Mesodermal cell (in vitro differentiated cells): Measurements from ENCODE around the gene MAP3K13.
"Not testable (repeated sequence)": the region's sequence is repeated elsewhere in the genome, so short reads cannot be mapped to it uniquely, and the experiment has no call there.

ENCODE experiments used
- H3K27ac ChIP-seq: 2 replicates; pipeline ENCODE4 v1.7.0; 2013; ENCODE audit warnings: mild to moderate bottlenecking, low read depth, low read length, moderate library complexity; ENCODE audit not compliant: severe bottlenecking
- H3K36me3 ChIP-seq: 2 replicates; pipeline ENCODE4 v1.7.1; 2013; ENCODE audit warnings: mild to moderate bottlenecking, low read length, moderate library complexity; ENCODE audit not compliant: control insufficient read depth, insufficient read depth
- H3K4me1 ChIP-seq: one replicate; pipeline ENCODE4 v1.7.1; 2013; ENCODE audit warnings: mild to moderate bottlenecking, low read length; ENCODE audit not compliant: insufficient read depth, control insufficient read depth, poor library complexity, severe bottlenecking
- H3K4me3 ChIP-seq: 2 replicates; pipeline ENCODE4 v1.7.0; 2013; ENCODE audit warnings: low read length, control low read depth, mild to moderate bottlenecking; ENCODE audit not compliant: insufficient read depth, poor library complexity, severe bottlenecking; ENCODE audit errors: extremely low read depth
- H3K9me3 ChIP-seq: 2 replicates; pipeline ENCODE4 v1.7.1; 2013; ENCODE audit warnings: mild to moderate bottlenecking, low read length, moderate library complexity; ENCODE audit not compliant: control insufficient read depth
- WGBS, 2 experiments: methylation state at CpG; one replicate each; pipeline ENCODE4 v1.1.5; 2013; ENCODE audit warnings: missing lambda C conversion rate in 2 of 2; ENCODE audit not compliant: insufficient coverage in 2 of 2; 5-methylcytosine and 5-hydroxymethylcytosine counted together

MAP3K13 gene

GRCh38 chr3:185460309-185460708 lies 97.4 kb downstream of the MAP3K13 start:
- H3K36me3 ChIP-seq, result no peaks in the 10 kb centered on the region
- H3K4me3 ChIP-seq, result no peak overlapping the region
- H3K9me3 ChIP-seq, result no peaks in the 10 kb centered on the region
- 67 to 74% methylated on average over 3 to 4 of the region's 5 CpGs for WGBS, 2 experiments
- no peak overlapping the region for H3K27ac ChIP-seq
- no peaks in the 10 kb centered on the region for H3K4me1 ChIP-seq

- no peak overlapping the region for H3K4me3 ChIP-seq
- no peaks in the 10 kb centered on the region for H3K9me3 ChIP-seq
- H3K27ac ChIP-seq, result no peak overlapping the region
- H3K4me1 ChIP-seq, result no peaks in the 10 kb centered on the region
- no peaks in the 10 kb centered on the region for H3K36me3 ChIP-seq
- 17 to 77% methylated on average over 1 to 3 of the region's 6 CpGs for WGBS, 2 experiments
Measured at GRCh38 chr3:185460719-185461350, 97.9 kb downstream of the MAP3K13 start.

DNA sequence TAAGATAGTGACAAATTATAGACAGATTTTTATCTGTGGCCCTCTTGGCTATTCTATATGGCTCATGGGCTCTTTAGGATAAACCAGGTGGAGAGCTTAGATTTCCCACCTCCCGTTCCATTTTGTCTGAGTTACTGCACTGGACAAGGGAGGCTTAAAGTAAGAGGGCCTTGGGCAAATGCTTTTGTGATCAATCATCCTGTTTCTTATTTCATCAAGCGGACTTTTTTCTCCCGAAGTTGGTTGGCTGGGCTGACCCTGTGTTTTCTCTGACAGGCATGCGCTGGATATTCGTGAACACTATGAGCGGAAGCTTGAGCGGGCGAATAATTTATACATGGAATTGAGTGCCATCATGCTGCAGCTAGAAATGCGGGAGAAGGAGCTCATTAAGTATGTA lies 102.5 kb downstream of the MAP3K13 start:
- no peaks in the 10 kb centered on the region for H3K4me1 ChIP-seq
- H3K36me3 ChIP-seq, result no peaks in the 10 kb centered on the region
- no peak overlapping the region for H3K4me3 ChIP-seq
- H3K9me3 ChIP-seq, result no peaks in the 10 kb centered on the region
- 95 to 96% methylated on average over 9 of the region's 9 CpGs for WGBS, 2 experiments
- no peak overlapping the region for H3K27ac ChIP-seq

DNA sequence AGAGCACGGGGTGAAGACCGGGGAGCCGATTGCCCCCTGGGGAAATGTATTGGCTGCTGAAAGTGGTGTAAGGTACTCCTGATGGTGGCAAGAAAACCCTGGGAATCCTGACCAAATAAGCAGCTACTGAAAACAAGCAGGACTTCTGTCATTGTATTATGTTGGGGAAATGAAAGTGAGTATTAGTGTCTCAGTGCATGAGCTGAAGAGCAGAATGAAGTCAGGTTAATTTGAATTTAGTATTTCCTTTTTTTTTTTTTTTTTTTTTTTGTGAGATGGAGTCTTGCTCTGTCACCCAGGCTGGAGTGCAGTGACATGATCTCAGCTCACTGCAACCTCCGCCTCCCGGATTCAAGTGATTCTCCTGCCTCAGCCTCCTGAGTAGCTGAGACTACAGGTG lies 103.2 kb downstream of the MAP3K13 start:
- H3K9me3 ChIP-seq, H3K4me1 ChIP-seq, H3K36me3 ChIP-seq, H3K4me3 ChIP-seq, H3K27ac ChIP-seq: not testable (repeated sequence)
- 89 to 97% methylated on average over 3 of the region's 5 CpGs for WGBS, 2 experiments

DNA sequence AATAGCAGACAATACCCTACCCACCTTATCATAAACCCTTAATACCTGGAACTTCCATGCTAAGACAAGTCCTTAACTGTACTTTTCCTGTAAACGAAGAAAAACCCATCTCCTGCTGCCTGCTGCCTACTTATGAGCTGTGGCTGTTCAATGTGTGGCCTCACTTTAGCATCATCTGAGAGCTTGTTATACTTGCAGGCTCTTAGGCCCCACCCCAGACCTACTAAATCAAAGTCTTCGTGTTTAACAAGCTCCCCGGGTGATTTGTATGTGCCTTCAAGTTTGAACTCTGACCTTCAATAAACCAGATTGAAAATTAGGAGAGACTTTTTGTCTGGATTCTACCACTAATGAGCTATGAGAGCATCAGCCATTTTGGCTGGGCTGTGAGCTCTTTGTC lies 106.6 kb downstream of the MAP3K13 start:
- no peaks in the 10 kb centered on the region for H3K9me3 ChIP-seq
- no peak overlapping the region for H3K27ac ChIP-seq
- no peak overlapping the region for H3K4me3 ChIP-seq
- no peaks in the 10 kb centered on the region for H3K36me3 ChIP-seq
- H3K4me1 ChIP-seq, result no peaks in the 10 kb centered on the region
- 93 to 95% methylated on average over 3 of the region's 3 CpGs for WGBS, 2 experiments

DNA sequence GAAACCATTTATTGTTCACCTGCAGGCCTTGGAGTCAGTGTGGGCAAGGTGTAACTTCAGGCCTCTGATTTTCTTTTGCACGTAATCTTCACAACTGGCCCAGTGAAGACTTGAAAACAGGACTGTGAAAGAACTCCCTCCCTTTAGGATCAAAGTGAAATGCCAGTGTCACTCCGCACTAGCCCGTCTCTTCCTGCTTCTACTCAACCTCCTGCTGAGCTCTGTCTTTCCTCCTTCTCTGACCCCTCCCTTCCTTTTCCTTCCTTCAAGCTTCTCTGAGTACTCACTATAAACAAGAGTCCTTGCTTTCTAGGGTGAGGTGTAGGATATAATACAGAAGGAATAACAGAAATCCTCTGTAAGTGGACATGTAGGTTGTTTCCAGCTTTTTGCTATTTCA lies 107.4 kb downstream of the MAP3K13 start:
- H3K36me3 ChIP-seq, result no peaks in the 10 kb centered on the region
- 32 to 38% methylated on average over 3 of the region's 3 CpGs for WGBS, 2 experiments
- H3K4me3 ChIP-seq, result no peak overlapping the region
- no peaks in the 10 kb centered on the region for H3K4me1 ChIP-seq
- H3K27ac ChIP-seq, result no peak overlapping the region
- H3K9me3 ChIP-seq, result no peaks in the 10 kb centered on the region

DNA sequence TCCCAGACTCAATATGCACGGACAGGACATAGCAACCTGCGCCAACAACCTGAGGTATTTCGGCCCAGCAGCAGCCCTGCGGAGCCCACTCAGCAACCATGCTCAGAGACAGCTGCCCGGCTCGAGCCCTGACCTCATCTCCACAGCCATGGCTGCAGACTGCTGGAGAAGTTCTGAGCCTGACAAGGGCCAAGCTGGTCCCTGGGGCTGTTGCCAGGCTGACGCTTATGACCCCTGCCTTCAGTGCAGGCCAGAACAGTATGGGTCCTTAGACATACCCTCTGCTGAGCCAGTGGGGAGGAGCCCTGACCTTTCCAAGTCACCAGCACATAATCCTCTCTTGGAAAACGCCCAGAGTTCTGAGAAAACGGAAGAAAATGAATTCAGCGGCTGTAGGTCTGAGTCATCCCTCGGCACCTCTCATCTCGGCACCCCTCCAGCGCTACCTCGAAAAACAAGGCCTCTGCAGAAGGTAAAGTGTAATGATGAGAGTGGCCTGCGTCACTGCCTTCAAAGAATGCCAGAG lies 110.4 kb downstream of the MAP3K13 start:
- no peaks in the 10 kb centered on the region for H3K36me3 ChIP-seq
- no peaks in the 10 kb centered on the region for H3K9me3 ChIP-seq
- H3K4me1 ChIP-seq, result no peaks in the 10 kb centered on the region
- H3K4me3 ChIP-seq, result no peak overlapping the region
- no peak overlapping the region for H3K27ac ChIP-seq
- 85 to 94% methylated on average over 12 of the region's 15 CpGs for WGBS, 2 experiments

- 100% methylated on average over 1 of the region's 6 CpGs for WGBS, 2 experiments
- H3K4me1 ChIP-seq, H3K4me3 ChIP-seq, H3K27ac ChIP-seq, H3K36me3 ChIP-seq, H3K9me3 ChIP-seq: not testable (repeated sequence)
Measured at GRCh38 chr3:185474922-185475321, 112.0 kb downstream of the MAP3K13 start.

DNA sequence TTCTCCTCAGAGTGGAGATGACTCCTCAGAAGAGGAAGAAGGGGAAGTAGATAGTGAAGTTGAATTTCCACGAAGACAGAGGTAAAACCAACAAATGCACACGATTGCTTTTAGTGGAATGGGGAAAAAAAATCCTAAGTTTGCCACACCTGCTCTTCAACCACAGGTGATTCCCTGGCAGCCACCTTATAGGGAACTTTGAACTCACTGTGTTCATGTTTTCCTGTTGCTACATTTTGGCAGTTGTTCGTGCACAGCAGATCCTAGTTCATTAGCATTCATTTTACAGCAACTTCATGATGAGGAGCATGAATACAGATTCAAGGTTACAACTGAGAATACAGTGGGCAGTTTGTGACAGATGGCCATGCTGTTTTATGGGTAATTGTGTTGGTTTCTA lies 114.4 kb downstream of the MAP3K13 start:
- no peak overlapping the region for H3K4me3 ChIP-seq
- 67 to 92% methylated on average over 1 to 2 of the region's 3 CpGs for WGBS, 2 experiments
- H3K27ac ChIP-seq, result no peak overlapping the region
- no peaks in the 10 kb centered on the region for H3K36me3 ChIP-seq
- H3K4me1 ChIP-seq, result no peaks in the 10 kb centered on the region
- no peaks in the 10 kb centered on the region for H3K9me3 ChIP-seq

GRCh38 chr3:185479373-185479945 lies 116.5 kb downstream of the MAP3K13 start:
- Histone ChIP-seq H3K36me3 (no peaks in the 10 kb centered on the region), H3K4me1 (no peaks in the 10 kb centered on the region), H3K9me3 (no peaks in the 10 kb centered on the region), H3K4me3 (no peak overlapping the region), H3K27ac (no peak overlapping the region)
- no CpG with 5 or more reads among the region's 2 CpGs for WGBS, 2 experiments

DNA sequence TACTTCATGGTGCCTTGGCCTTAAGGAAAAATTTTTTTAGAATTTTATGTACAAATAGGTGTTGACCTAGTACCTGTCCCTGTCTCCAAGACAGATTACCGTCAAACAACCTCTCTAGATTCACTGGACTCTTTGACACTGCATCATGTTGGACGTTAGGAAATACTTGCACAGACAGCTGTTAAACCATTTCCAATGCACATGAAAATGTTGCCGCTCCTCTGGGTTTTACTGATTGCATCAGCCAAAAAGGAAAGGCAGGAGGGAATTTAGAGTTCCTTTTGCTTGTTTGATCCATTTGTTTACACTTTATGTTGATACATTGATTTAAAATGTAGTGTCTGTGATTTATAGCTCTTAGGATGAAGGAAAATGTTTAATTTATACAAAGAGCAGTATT lies 121.4 kb downstream of the MAP3K13 start:
- Histone ChIP-seq H3K4me1 (no peaks in the 10 kb centered on the region), H3K36me3 (peaks cover under 1% of the 10 kb centered on the region), H3K27ac (no peak overlapping the region), H3K9me3 (no peaks in the 10 kb centered on the region), H3K4me3 (no peak overlapping the region)
- WGBS, 2 experiments, result 89 to 90% methylated on average over 3 of the region's 3 CpGs
